Measurements from ENCODE around the gene CFAP97D2.
"Not testable (repeated sequence)": the region's sequence is repeated elsewhere in the genome, so short reads cannot be mapped to it uniquely, and the experiment has no call there.

CFAP97D2 gene

DNA sequence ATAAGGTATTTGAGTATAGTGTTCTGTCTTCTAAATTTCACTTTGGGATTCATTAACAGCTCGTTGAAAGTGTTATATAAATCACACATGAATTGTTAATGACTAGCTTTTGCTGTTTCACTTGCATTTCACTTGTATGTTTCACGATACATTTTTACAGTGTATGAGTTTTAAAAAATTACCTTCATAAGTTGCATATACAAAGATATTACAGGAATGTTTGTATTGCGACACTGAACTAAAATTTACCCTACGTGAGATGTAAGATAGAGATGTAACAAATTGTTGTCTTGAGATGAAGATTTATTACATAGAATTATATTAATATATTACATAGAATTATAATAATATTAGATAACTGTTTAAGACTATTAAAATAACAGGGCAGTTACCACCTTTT is 57.2 kb downstream of the CFAP97D2 start:
- DNase-seq: no peak

DNA sequence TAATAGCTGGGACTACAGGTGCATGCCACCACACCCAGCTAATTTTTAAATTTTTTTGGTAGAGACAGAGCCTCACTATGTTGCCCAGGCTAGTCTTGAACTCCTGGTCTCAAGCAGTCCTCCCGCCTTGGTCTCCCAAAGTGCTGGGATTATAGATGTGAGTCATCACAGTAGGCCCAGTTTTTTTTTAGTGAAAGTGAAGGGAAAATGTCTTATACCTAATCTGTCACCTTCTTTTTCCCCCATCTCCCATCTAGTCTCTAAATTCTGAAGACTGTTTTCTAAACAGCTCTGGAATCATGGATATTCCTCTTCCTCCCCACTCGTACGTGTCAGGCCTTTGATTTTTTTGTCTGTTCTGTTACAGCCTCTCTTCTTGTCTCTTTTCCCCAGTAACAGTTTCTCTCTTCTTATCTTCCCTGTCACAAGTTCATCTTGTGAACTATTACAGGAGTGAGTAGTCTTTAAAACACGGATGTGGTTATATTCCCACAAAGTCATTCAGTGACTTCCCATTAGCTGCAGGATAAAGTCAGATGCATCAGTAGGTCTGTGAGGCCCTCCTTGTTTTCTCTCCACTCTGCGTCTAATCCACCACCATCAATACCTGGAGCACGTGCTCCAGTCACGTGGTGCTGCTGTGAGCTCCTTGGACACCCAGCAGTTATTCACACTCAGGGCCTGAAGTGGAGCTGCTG is 58.5 kb downstream of the CFAP97D2 start:
- no peak for DNase-seq

DNA sequence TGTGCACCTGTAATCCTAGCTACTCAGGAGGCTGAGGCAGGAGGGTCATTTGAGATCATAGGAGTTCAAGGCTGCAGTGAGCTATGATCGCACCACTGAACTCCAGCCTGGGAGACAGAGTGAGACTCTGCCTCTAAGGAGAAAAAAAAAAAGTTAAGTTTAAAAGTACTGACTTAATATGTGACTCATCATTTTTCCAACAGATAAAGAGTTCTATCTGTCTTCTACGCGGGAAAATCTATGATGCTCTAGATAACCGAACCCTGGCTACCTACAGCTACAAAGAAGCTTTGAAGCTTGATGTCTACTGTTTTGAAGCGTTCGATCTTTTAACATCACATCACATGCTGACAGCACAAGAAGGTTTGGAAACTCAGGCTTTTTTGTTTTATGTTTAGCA is 62.9 kb downstream of the CFAP97D2 start:
- DNase-seq: no peak

DNA sequence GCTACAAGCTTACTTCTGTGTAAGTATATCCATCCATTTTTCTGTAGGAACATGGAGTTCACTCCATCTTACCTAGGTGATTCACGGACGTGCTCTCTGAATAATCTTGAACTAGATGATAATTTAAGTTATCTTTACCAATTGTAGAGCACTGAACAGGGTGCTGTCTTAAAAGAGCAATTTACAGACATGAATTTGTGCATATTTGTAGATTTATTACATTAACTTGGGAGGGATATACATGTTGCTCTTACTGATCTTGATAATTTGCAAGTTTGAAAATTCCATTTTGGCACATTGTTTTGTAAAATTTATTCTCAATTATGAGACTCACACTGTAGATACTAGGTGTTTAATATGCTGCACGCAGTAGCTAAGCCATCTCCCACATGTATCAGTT is 64.9 kb downstream of the CFAP97D2 start:
- DNase-seq: no peak

DNA sequence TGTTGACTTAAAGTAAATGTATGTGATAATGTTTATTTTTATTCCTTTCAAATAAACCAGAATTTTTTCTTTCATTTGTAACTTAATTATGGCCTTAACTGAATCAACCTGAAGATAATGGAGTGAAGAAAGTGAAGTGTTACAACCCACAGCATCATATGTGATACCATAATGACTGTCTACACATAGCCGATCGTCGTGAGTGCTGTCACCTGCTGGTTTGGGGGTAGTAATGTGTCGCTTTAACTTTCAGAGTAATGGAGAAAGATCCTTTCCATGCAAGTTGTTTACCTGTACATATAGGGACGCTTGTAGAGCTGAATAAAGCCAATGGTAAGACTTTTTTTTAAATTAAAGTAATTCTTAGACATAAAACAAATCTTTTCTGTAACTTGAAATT is 65.6 kb downstream of the CFAP97D2 start:
- no peak for DNase-seq

DNA sequence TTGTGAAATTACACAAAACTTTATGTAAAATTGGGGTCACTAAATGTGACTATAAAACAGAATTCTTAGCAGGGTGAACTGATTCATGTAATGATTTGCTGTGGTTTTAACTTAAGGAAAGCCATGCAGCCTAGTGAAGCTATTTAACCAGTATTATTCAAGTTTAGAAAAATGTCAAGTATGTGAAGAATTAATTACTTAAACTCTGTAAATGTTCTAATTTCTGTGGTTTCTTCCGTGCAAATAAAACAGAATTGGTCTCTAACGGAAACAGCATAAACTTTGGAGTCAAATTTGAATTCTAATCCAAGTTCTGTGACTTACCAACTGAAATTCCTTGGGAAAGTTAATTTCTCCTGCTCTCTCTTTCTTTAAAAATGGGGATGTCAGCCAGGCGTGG is 69.0 kb downstream of the CFAP97D2 start:
- DNase-seq: no peak

DNA sequence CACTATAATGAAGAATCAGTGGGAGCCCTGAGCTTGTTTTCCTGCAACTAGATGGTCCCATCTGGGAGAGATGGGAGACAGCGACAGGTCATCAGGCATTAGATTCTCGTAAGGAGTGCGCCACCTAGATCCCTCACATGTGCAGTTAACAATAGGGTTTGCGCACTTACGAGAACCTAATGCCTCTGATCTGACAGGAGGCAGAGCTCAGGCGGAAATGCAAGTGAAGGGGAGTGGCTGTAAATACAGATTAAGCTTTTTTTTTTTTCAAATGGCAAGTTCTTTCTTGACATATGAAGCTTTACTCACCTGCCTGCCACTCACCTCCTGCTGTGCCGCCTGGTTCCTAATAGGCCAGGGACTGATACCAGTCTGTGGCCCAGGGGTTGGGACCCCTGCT is 70.0 kb downstream of the CFAP97D2 start:
- no peak for DNase-seq

DNA sequence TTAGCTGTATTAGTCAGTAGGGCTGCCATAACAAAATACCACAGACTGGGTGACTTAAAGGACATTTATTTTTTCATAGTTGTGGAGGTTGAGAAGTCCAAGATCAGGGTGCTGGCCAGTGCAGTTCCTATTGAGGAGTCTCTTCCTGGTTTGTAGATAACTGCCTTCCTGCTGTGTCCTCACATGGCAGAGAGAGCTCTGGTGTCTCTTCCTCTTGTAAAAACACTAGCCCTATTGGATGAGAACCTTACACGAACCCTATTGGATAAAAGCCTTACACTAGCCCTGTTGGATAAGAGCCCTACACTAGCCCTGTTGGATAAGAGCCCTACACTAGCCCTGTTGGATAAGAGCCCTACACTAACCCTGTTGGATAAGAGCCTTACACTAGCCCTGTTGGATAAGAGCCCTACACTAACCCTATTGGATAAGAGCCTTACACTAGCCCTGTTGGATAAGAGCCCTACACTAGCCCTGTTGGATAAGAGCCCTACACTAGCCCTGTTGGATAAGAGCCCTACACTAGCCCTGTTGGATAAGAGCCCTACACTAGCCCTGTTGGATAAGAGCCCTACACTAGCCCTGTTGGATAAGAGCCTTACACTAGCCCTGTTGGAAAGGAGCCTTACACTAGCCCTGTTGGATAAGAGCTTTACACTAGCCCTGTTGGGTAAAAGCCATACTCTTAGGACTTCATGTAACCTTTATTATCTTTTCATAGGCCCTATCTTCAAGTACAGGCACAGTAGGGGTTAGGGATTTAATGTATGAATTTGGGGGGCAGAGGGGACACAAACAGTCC is 72.8 kb downstream of the CFAP97D2 start:
- DNase-seq: not testable (repeated sequence)

DNA sequence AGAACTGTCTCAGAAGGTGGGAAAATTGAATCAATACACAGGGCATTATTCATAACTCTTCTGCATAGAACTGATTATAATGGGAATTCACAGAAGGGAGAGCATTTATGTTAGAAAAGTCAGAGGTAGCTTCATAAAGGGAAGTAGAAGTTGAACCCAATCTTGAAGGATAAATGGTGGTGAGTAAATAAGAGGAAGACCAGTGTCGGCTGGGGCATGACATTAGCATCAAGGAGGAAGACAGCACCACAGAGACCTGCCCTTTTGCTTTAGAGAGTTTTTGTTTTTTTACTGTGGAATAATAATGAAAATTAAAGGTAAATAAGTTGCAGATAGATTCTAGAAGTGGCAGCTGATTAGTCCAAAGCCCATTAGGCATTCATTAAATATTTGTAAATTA is 77.5 kb downstream of the CFAP97D2 start:
- DNase-seq: no peak

DNA sequence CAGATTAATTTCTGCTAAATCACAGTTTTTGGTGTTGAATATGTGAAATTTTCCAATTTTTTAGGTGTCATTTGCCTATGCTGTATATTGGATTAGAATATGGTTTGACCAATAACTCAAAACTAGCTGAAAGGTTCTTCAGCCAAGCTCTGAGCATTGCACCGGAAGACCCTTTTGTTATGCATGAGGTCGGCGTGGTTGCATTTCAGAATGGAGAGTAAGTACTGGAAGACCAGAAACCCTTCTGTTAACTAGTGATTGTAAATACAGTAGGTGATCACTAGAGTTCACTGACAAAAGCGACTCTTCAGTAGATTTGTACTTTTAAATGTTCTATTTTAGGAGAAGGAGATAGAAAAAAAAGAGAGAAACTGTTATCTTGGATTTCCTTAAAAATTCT is 78.0 kb downstream of the CFAP97D2 start:
- DNase-seq: no peak

DNA sequence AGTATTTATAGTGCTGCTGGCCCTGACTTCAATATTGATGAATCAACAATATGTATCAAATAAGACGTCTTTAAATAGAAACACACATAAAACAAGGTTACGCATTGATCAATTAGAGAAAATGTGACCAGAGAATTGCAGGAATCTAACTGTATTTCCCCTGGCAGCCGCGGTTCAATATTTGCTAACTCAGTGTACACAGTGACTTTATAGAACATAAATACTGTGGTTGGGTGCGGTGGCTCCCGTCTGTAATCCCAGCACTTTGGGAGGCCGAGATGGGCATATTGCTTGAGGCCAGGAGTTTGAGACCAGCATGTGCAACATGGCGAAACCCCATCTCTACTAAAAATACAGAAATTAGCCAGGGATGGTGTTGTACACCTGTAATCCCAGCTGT is 79.5 kb downstream of the CFAP97D2 start:
- DNase-seq: no peak

DNA sequence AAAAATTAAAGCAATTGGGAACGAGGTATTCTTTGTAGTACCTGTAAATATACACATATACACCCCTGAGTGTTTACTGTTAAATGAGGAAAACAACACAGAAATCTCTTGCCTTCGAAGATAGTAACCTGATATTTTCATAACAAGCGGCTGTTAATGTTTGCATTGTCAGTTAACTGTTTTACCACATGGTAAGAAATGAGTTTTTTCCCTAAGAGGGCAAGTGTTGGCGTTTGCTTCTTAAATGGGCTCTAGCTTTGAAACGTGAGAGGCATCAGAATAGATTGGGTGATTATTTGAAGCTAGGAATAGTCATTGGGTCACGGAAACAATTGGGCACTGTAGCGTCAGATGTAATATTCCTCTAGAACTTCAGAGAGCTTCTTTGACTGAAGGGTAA is 80.3 kb downstream of the CFAP97D2 start:
- no peak for DNase-seq

DNA sequence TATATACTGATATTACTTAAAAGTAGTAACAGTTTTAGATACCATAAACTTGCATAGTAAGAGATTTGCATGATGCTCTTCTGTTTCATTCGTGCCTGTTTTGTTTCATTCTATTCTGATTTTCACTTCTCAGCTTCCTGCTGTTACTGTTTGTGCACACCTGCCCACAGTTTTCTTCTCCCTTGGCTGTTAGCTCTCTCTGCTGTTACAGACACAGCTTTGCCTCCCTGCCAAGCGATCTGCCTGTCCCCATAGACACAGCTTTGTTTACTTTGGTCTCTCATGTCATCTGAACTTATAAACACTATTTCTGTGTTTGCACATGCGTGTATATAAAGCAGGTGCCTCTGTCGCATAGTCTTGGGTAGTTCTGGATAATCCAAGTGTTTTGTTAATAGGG is 80.9 kb downstream of the CFAP97D2 start:
- DNase-seq: no peak

DNA sequence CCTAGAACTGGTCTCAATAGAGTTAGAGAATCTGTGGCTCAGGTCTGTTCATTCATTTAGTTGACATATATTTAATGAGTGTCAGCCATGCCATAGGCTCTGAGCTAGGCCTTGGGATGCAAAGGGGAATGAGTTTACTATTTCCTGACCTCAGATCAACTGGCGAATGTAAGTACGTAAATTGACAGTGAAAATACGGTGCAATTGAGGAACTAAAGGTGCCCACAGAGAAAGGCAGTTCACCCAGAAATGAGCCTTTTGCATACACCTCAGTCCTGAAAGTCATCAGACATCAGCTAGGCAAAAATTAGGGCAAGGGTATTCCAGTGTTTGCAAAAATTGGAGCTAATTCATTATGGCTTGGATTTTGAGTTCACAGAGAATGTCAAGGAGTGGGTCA is 81.8 kb downstream of the CFAP97D2 start:
- DNase-seq: no peak

DNA sequence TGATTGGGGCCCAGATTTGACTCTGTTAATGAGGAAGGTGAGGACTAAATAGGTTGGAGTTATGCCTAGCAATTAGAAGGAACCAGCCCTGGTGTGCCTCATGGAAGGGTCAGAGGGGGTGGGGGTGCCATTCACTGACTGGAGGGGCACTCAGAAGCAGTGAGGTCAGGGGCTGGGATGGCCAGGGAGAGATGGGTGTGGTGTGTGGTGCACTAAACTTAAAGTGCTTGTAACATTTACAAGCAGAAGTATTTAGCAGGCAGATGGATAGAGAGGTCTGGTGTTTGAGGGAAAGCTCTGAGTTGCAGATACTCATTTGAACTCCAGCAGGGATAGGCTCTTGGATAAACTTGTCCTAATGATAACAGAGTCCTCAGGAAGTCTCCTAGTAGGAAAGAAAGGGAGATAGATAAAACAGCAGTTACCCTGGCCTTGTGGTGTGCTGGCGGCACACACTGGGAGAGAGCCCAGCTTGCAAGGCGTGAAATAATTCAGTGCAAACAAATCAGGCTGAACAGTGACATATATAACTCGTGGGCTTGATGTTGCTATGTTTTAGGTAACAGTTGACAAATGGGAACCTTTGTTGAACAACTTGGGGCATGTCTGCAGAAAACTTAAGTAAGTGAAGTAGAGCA is 82.4 kb downstream of the CFAP97D2 start:
- no peak for DNase-seq

DNA sequence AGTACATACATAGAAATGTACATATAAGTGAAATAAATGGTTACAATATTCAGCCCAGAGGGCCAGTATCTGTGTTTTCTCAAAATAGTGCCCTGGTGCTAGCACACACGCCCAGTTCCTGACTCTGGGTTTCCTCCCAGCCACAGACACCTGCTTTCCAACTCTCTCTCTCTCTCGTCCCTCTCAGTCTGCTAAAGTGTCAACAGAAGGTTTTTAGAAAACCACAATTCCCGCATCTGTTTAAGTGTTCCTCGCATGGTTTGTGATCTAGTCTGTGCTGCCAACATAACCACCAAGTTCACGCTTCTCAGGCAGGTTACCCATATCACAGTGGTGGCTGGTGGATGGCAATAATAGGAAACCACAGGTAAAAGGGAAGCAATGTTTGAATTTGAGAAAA is 84.5 kb downstream of the CFAP97D2 start:
- no peak for DNase-seq

DNA sequence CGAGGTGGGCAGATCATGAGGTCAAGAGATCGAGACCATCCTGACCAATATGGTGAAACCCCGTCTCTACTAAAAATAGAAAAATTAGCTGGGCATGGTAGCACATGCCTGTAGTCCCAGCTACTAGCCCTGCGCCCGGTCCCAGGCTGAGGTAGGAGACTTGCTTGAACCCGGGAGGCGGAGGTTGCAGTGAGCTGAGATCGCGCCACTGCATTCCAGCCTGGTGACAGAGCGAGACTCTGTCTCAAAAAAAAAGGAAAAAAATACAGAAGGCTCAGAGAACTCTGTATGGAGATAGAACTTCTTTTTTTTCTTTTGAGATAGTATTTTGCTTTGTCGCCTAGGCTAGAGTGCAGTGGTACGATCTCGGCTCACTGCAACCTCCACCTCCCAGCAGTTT is 85.3 kb downstream of the CFAP97D2 start:
- DNase-seq: not testable (repeated sequence)

DNA sequence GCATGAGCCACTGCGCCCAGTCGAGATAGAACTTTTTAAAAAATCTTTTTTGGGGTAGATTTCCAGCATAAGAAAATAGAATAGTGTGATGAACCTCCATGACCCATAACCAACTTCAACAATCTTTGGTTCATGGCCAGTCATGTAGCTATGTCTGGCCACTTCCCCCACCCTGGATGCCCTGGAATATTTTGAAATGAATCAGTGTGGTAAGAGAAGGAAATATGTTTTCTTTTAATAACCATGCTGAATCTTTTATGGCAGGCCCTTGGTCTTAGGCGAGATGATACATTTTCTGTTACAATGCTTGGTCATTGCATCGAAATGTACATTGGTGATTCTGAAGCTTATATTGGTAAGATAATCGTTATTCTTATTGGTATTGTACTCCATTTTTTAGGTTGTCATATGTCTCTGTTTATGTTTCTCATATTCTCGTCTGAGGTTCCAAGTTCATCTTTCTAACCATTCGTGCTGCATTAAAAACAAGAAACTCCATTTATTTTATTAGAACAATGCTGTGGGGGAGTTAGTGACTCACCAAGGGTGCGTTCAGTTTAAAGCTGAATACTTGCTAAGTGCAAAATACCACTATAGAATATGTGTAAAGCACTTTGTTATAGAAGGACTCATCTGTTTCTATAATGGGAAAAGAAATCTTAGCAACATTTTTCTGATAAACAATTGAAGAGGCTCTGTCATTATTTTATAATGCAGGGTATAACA is 86.0 kb downstream of the CFAP97D2 start:
- DNase-seq: no peak

DNA sequence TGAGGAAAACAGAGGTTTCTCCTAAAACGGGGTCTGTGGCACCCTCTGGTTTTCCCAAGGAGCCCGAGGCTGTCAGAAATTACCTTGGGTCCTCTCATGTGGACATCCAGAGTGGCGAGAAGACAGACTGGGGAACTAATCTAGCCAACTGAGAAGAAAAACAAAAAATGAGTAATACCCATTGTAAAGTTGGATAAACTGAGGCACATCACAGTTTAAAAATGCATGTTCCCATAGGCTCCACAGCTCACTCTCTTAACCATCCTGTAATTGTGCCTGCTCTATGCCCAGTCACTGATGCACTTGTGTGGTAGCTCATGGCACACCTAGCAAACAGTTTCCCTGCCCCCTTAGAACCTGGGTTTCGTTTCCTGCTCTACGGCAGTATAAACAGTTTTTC is 87.2 kb downstream of the CFAP97D2 start:
- DNase-seq: no peak

DNA sequence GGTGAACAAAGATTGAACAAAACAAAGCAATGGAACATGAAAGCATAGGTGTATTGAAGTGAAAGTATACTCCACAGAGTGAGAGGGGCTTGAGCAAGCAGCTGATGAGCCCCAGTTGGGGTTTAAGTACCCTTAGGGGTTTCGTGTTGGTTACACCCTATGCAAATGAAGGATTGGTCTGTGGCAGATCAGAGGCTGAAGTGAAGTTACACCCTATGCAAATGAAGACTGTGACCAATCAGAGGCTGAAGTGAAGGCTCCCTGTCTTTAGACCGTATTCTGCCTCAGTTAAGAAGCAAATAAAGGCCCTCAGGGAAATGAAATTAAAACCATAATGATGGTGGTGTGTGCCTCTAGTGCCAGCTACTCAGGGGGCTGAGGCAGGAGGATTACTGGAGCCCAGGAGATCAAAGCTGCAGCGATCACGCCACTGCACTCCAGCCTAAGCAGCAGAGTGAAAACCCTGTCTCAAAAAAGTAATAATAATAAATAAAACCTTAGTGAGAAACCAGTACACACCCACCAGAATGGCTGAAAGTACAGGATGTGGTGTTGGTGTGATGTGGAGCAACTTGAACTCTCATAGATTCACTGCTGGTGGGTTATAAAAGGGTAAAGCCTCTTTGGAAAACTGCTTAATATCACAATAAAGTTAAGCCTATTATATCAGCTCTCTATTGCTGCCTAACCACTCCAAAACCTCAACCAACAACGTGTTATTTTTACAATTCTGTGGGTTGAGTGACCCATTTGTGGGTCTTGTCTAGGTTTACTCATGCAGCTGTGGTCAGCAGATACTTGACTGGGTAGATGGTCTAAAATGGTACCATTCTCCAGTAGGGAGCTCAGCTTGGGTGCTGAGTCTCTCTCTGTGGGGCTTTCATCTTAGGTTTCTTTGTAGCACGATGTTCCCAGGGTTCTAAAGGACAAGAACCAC is 89.6 kb downstream of the CFAP97D2 start:
- DNase-seq: no peak

DNA sequence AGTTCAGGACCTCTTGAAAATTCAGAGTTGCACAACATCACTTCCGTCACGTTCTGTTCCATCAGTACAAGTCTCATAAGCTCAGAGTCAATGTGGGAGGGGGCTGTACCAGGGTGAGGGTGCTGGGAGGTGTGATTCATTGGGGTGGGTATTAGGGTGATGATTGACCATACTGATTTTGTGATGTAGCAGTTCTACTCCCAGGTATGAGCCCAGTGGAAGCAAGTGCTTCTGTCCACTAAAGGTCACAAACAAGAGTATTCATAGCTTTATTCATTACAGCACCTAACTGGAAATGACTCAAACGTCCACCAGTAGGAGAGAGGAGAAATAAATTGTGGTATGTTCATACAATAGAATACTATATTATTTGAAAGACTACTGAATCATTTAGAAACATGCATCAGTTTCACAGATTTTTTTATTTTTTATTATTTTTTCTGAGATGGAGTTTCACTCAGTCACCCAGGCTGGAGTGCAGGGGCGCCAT is 90.3 kb downstream of the CFAP97D2 start:
- no peak for DNase-seq
